HG03432 (cell line): ENCODE results near the gene MMAA.
"Not testable (repeated sequence)": the region's sequence is repeated elsewhere in the genome, so short reads cannot be mapped to it uniquely, and the experiment has no call there.

Source experiments
- ATAC-seq: cut with Tn5 transposase; IDR thresholded peaks from one replicate; pipeline ENCODE4 v1.9.1; 2021; ENCODE audit warnings: mild to moderate bottlenecking, moderate library complexity; ENCODE audit not compliant: unreplicated experiment

Gene MMAA

GRCh38 chr4:145618932-145619638 is at the start of gene MMAA:
Gene MMAA (plus strand): TSS chr4:145619385. CDS start chr4:145639140, 19,755 bp downstream.
- ATAC-seq, result peak; percentile 92

- ATAC-seq, result not testable (repeated sequence)
Measured at GRCh38 chr4:145574546-145574945, 44.6 kb upstream of the MMAA start.

DNA sequence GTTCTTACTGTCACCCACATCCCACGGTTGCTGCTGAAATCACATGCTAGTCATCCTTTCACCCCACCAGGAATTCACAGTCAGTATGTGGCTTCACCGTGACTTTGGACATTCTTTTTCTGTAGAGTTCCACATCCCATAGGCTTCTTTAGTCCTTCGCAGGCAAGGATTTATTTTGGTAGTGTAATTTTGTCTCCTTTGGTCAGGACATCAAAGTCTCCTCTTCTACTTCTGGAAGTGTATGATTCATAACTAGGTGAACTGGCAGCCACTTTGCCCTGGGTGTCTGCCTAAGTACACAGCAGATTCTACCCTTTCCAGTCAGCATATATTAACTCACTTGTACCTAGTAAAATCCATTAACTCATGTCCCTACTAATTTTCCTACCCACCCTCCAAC is 38.3 kb upstream of the MMAA start:
- no peak for ATAC-seq

DNA sequence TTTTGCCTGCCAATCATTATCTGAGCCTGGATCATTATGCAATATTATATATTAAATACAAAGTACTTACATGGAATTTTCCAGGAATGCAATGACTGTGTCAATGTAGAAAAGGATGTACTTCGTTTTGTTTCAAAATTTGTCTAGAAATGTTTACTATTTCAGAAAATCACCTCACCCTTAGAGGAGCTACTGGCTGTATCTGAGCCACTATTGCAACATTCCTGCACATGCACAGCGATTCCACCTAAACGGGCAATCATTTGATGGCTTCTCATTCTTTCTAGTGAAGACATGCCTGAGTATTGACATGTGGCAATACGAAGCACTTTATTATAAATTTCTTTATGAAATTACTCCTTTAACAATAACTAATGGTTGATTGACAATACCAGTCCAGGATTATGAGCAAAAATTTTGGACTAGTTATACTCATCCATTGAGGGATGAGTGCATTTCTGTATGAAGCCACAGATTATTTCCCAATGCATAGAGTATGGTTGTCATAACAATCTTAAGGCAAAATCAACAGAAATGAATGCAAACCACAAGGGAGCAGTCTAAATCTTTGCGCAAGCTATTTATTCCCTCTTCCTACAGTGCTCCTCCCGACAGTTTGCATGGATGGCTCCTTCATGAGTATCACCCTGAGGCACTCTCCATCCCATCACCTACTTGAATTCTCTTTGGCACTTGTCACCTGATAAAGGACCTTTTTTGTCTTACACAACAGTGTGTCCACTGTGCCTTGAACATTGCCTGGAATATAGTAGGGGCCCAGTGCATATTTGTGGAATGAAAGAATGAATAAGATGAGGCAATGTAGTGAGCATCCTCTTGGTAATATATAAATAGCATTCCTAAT is 35.8 kb upstream of the MMAA start:
- no peak for ATAC-seq

GRCh38 chr4:145587088-145587754 is 32.0 kb upstream of the MMAA start:
- ATAC-seq, result peak; percentile 55

GRCh38 chr4:145589381-145589780 is 29.8 kb upstream of the MMAA start:
- ATAC-seq, result not testable (repeated sequence)

- ATAC-seq, result no peak
Measured at GRCh38 chr4:145589916-145590702, 29.1 kb upstream of the MMAA start.

- no peak for ATAC-seq
Measured at GRCh38 chr4:145602129-145602760, 16.9 kb upstream of the MMAA start.

GRCh38 chr4:145605941-145606340 is 13.2 kb upstream of the MMAA start:
- ATAC-seq, result no peak

GRCh38 chr4:145609481-145610427 is 9.4 kb upstream of the MMAA start:
- peak; percentile 70 for ATAC-seq

GRCh38 chr4:145613566-145614232 is 5.5 kb upstream of the MMAA start:
- peak; percentile 63 for ATAC-seq

- no peak for ATAC-seq
Measured at GRCh38 chr4:145614233-145614610, 5.0 kb upstream of the MMAA start.

- peak; percentile 2 for ATAC-seq
Measured at GRCh38 chr4:145618210-145618931, 814 bp upstream of the MMAA start.

- ATAC-seq, result peak; percentile 53
Measured at GRCh38 chr4:145619639-145619996, 433 bp downstream of the MMAA start.

GRCh38 chr4:145622067-145622466 is 2.9 kb downstream of the MMAA start:
- ATAC-seq, result not testable (repeated sequence)

DNA sequence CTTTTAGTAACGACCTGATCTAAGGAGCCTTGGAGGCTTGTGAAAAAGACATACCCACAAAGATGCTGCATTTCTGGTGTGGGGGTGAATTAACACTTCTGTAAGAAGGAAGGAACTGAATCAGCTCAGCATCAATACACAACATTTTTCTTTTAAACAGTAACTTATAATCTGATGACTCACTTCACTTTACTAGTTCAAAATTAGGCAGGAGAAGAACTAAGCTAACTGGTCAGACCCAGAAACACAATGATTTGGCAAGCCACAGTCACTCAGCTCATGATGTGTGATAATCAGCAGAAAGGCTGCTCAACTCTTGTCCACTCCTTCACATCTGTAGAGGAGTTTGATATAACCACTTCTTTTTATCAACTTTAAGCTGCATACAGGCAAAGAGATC is 4.6 kb downstream of the MMAA start:
- peak; percentile 28 for ATAC-seq

DNA sequence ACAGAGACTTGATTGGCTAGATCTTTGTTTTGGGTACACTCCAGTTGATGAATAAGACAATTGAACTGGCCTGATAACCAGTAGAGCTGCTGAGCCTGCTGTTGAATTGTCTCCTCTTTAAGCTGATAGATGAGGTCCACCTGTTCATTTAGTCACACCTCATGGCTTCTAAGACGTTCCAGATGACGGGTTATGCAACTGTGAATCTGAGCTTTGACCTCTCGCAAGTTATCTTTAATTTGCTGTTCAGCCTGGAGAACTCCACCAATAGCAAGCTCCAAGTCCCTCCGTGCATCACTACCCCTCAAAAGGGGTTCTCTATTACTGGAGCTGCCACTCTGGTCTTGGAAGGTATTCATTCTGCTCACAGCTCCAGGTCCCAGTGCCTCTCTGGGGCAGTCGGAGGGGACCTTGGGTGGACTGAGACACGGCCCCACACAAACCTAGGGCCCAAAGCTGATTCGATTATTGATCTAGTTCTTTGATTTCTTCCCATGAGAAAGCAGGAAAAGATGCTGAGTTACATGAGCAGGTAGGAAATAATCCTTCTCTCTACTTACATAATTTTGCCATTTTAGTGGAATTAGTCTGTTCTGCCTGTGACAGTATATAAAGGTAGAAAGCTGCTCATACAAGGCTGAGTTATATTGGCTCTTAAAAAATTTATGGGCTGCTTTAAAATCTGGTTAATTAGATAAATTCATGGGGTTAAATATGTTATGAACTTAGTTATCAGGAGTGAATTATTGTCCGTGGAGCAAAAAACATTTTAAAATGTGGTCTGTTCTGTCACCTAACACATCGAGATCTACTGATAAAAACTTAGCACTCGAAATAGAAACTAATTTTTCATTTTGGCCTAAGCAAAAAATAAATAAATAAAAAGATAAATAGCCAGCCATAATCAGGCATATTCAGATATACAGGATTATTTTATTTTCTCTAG is 6.8 kb downstream of the MMAA start:
- peak; percentile 41 for ATAC-seq
